Panc1 (cell line): ENCODE results near the gene CDH16. TPM values are rescaled to one million over a fixed set of nuclear protein-coding genes. Genes with fewer than 3 reads are reported as not detected.

Experiments used
- ATAC-seq: fragments of 200-7000 bp; cut with Tn5 transposase; 2 replicates; pipeline ENCODE4 v1.9.1; 2020; ENCODE audit warnings: mild to moderate bottlenecking, moderate library complexity
- BruUV-seq: library from RNA; stranded (reverse); fragments of 400-500 nt; replicated peaks from 2 replicates; lab custom pipeline; 2021; lab: Mats Ljungman, UMichigan
- CTCF ChIA-PET: fragments of 300-600 bp; sonication (Branson Sonifier 250); formaldehyde crosslinking; loops from one replicate; lab custom pipeline; 2022; ENCODE audit warnings: antibody characterized with exemption; lab: Charles Lee
- POLR2A ChIA-PET: fragments of 300-600 bp; sonication (Branson Sonifier 250); formaldehyde crosslinking; loops from one replicate; lab custom pipeline; 2022; ENCODE audit warnings: antibody characterized with exemption; lab: Charles Lee
- DNase-seq: peaks from one replicate; pipeline ENCODE4 v3.0.0-alpha.2; 2010; ENCODE audit warnings: low read depth, low spot score
- H3K27ac ChIP-seq: 2 replicates; pipeline ENCODE4 v1.5.1; 2011; ENCODE audit warnings: mild to moderate bottlenecking, low read length, inconsistent platforms
- H3K27me3 ChIP-seq: fragments of 200-500 bp; sonication (Bioruptor generic); 2 replicates; pipeline ENCODE4 v1.6.0; 2014; ENCODE audit warnings: low read length, inconsistent platforms; ENCODE audit not compliant: control insufficient read depth, insufficient read depth
- H3K36me3 ChIP-seq: fragments of 200-500 bp; sonication (Bioruptor generic); 2 replicates; pipeline ENCODE4 v1.5.1; 2014; ENCODE audit warnings: inconsistent platforms, mild to moderate bottlenecking, low read length, moderate library complexity; ENCODE audit not compliant: control insufficient read depth, insufficient read depth
- H3K4me1 ChIP-seq: 2 replicates; pipeline ENCODE4 v1.5.1; 2011; ENCODE audit warnings: inconsistent platforms, mild to moderate bottlenecking, low read length, moderate library complexity; ENCODE audit not compliant: control insufficient read depth, insufficient read depth
- H3K4me3 ChIP-seq, 2 experiments: 2 replicates each; pipeline ENCODE4 v1.5.1; 2011 to 2012; ENCODE audit warnings: low read depth in 2 of 2, low read length in 2 of 2, mild to moderate bottlenecking in 2 of 2, inconsistent platforms in 1 of 2, moderate library complexity in 1 of 2
- H3K9me3 ChIP-seq: fragments of 200-500 bp; sonication (Bioruptor generic); 2 replicates; pipeline ENCODE4 v1.5.1; 2014; ENCODE audit warnings: low read depth, mild to moderate bottlenecking, inconsistent platforms, low read length, moderate library complexity; ENCODE audit not compliant: control insufficient read depth, insufficient read depth
- POLR2AphosphoS5 ChIP-seq: IDR thresholded peaks from 2 replicates; pipeline ENCODE4 v1.6.1; 2012; ENCODE audit warnings: mild to moderate bottlenecking, low read depth, low read length, moderate library complexity
- SIN3A ChIP-seq: IDR thresholded peaks from 2 replicates; pipeline ENCODE4 v1.6.1; 2012; ENCODE audit warnings: low read depth, mild to moderate bottlenecking, low read length, moderate library complexity, borderline replicate concordance; ENCODE audit not compliant: insufficient read depth
- TCF7L2 ChIP-seq: IDR thresholded peaks from 2 replicates; pipeline ENCODE4 v1.6.1; 2011; ENCODE audit warnings: mild to moderate bottlenecking, low read depth, low read length, inconsistent platforms
- in situ Hi-C: cut with HindIII; loops from 2 replicates; pipeline ENCODE4 v1.10.0; 2016; ENCODE audit warnings: low sequenced_read_pairs, low pct_unique_long_range_greater_than_20kb
- intact Hi-C: fragments of 100-400 bp; cut with micrococcal nuclease; formaldehyde crosslinking; loops from one replicate; pipeline ENCODE4 v1.10.0; 2022; ENCODE audit not compliant: unreplicated experiment
- total RNA-seq: library from RNA; stranded (reverse); gene quantifications from one replicate; pipeline ENCODE4 v1.2.1, GENCODE V29; 2021; ENCODE audit not compliant: unreplicated experiment
- TF ChIP-seq, protein P1 (sequence below), 2 experiments: IDR thresholded peaks; 2 replicates each; pipeline ENCODE4 v1.6.1; 2011 to 2012; ENCODE audit warnings: low read depth in 2 of 2, control low read depth in 1 of 2, low read length in 1 of 2, mild to moderate bottlenecking in 1 of 2, moderate library complexity in 1 of 2; ENCODE audit not compliant: insufficient read depth in 1 of 2
- TF ChIP-seq, protein P2 (sequence below): fragments of 450-650 bp; IDR thresholded peaks from 2 replicates; pipeline ENCODE4 v1.5.1; 2017; ENCODE audit warnings: mild to moderate bottlenecking

CDH16 gene
- total RNA-seq, 1 experiment from 2014 or later, result not detected

- peak overlapping the region; percentile 88 for H3K27ac ChIP-seq
Observed at GRCh38 chr16:66933776-66934137, 15.1 kb upstream of the CDH16 start.

DNA sequence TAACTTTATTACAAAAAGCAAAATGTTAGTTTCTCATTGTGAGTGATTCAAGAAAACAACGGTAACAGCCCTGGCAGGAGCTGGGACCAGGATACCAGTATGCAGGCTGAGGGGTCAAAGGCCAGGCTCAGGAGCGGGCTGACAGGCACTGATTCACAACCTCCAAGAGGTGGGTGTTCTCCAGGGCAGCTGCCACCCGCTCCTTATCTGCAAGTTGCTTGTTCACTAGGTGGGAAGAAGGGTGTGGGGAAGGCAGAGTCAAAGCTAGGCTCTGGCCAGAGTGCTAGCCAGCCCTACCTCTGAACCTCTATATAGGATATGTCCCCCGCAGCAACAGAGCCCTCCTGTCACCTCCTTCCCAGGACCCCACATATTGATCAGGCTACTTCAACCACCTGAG, 13.4 kb upstream of the CDH16 start:
- POLR2A ChIA-PET, result no interaction called here
- intact Hi-C loops, result no loop called here
- Histone ChIP-seq H3K4me3 (no peak overlapping the region), H3K27me3 (no peaks in the 10 kb centered on the region), H3K4me1 (peaks cover 3% of the 10 kb centered on the region), H3K36me3 (peaks cover 8% of the 10 kb centered on the region; the same call in 1 of the 2 replicates), H3K27ac (no peak overlapping the region), H3K9me3 (no peaks in the 10 kb centered on the region)
- CTCF ChIA-PET, result no interaction called here
- TF ChIP-seq POLR2AphosphoS5 (no peak), SIN3A (no peak), TCF7L2 (no peak)
- TF ChIP-seq, protein P1, sequence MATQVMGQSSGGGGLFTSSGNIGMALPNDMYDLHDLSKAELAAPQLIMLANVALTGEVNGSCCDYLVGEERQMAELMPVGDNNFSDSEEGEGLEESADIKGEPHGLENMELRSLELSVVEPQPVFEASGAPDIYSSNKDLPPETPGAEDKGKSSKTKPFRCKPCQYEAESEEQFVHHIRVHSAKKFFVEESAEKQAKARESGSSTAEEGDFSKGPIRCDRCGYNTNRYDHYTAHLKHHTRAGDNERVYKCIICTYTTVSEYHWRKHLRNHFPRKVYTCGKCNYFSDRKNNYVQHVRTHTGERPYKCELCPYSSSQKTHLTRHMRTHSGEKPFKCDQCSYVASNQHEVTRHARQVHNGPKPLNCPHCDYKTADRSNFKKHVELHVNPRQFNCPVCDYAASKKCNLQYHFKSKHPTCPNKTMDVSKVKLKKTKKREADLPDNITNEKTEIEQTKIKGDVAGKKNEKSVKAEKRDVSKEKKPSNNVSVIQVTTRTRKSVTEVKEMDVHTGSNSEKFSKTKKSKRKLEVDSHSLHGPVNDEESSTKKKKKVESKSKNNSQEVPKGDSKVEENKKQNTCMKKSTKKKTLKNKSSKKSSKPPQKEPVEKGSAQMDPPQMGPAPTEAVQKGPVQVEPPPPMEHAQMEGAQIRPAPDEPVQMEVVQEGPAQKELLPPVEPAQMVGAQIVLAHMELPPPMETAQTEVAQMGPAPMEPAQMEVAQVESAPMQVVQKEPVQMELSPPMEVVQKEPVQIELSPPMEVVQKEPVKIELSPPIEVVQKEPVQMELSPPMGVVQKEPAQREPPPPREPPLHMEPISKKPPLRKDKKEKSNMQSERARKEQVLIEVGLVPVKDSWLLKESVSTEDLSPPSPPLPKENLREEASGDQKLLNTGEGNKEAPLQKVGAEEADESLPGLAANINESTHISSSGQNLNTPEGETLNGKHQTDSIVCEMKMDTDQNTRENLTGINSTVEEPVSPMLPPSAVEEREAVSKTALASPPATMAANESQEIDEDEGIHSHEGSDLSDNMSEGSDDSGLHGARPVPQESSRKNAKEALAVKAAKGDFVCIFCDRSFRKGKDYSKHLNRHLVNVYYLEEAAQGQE (IDR thresholded peaks at IDR 0.05; ENCODE audit: insufficient read depth in 1 of 2, low read depth in 2 of 2, low read length in 1 of 2), result no peak
- TF ChIP-seq, protein P2, sequence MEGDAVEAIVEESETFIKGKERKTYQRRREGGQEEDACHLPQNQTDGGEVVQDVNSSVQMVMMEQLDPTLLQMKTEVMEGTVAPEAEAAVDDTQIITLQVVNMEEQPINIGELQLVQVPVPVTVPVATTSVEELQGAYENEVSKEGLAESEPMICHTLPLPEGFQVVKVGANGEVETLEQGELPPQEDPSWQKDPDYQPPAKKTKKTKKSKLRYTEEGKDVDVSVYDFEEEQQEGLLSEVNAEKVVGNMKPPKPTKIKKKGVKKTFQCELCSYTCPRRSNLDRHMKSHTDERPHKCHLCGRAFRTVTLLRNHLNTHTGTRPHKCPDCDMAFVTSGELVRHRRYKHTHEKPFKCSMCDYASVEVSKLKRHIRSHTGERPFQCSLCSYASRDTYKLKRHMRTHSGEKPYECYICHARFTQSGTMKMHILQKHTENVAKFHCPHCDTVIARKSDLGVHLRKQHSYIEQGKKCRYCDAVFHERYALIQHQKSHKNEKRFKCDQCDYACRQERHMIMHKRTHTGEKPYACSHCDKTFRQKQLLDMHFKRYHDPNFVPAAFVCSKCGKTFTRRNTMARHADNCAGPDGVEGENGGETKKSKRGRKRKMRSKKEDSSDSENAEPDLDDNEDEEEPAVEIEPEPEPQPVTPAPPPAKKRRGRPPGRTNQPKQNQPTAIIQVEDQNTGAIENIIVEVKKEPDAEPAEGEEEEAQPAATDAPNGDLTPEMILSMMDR, result no peak
- DNase-seq (no peak), ATAC-seq (no peak)
- BruUV-seq, result no TSS peak
- in situ Hi-C loops, result no loop called here

More at GRCh38 chr16:66933776-66934137, 15.1 kb upstream of the CDH16 start:
- no TSS peak for BruUV-seq
- H3K36me3 ChIP-seq, result peaks cover 8% of the 10 kb centered on the region; the same call in 1 of the 2 replicates
- CTCF ChIA-PET, result no interaction called here
- H3K4me1 ChIP-seq, result peaks cover 3% of the 10 kb centered on the region
- no peaks in the 10 kb centered on the region for H3K9me3 ChIP-seq
- ATAC-seq (peak; percentile 17; the same call in 1 of the 2 replicates), DNase-seq (no peak)
- H3K27me3 ChIP-seq, result no peaks in the 10 kb centered on the region
- in situ Hi-C loops (no loop called here), intact Hi-C loops (no loop called here)
- TF ChIP-seq TCF7L2 (no peak), POLR2AphosphoS5 (no peak), SIN3A (no peak)
- TF ChIP-seq, protein P1 (IDR thresholded peaks at IDR 0.05; ENCODE audit: insufficient read depth in 1 of 2, low read depth in 2 of 2, low read length in 1 of 2), result no peak
- TF ChIP-seq, protein P2, result no peak
- POLR2A ChIA-PET, result no interaction called here
- peak overlapping the region; percentile 83 to 95 for H3K4me3 ChIP-seq
